ENCODE measurements around the gene C1orf116. TPM values are rescaled to one million over a fixed set of nuclear protein-coding genes. Genes with fewer than 3 reads are reported as not detected.

The C1orf116 gene
- 0.55 TPM for total RNA-seq

GRCh38 chr1:207032528-207033017 is at the start of gene C1orf116:
Gene C1orf116, minus strand, starts transcription at chr1:207032756. Its CDS starts 5,158 bp downstream, at chr1:207027598.
- DNase-seq (ENCODE audit: low spot score) = no peak
- ATAC-seq = peak; percentile 7

GRCh38 chr1:207081806-207082205 is 49.2 kb upstream of the C1orf116 start:
- DNase-seq (ENCODE audit: low spot score) = no peak
- ATAC-seq = no peak

DNA sequence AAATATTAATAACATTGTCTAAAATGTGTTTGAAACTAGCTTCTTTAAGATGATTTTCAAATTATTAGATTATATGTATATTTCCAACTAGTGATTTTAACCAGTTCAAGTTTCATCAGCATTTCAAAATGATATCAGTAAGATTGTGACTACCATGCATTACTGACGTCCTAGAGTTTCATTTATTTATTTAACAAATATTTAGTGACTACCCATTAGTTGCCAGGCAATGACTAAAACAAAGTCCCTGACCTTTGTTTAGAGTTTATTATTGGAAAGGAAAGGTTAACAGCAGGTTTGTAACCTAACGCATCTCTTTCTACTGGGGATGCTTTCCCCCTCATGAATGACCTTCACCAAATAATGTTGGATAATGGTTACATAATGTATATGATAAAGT is 48.5 kb upstream of the C1orf116 start:
- ATAC-seq (no peak), DNase-seq (ENCODE audit: low spot score) (no peak)

GRCh38 chr1:207079706-207080241 is 47.2 kb upstream of the C1orf116 start:
- DNase-seq (ENCODE audit: low spot score) (no peak), ATAC-seq (no peak)

DNA sequence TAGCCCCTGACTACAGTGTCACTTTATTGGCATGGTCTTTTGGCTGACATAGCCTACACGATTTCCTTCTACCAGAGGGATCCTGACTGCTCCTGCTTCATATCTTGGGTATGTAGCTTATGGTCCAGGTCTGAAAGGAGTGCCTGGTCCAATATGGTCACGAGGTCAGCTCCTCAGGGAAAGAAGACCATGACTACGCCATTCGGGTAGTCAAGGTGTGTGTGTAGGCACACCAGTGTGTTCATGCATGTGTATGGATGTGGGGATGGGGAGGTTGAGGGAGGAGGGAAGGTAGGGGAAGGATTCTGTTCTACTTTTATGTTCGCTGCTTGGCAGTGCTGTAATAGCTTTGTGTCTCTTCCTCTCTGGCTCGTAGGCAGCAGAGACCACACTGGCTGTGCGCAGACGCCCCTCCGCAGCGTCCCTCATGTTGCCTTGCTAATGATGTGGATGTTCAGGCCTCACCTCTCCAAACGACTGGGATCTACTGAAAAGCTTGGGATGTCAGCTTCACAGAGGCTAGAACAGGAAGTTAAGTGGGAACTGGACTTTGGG is 46.1 kb upstream of the C1orf116 start:
- DNase-seq (ENCODE audit: low spot score) (no peak), ATAC-seq (no peak)

- peak; percentile 98 for ATAC-seq
- DNase-seq (ENCODE audit: low spot score) = peak; percentile 72
Measured at GRCh38 chr1:207077470-207078377, 45.2 kb upstream of the C1orf116 start.

- no peak for ATAC-seq
- DNase-seq (ENCODE audit: low spot score) = no peak
Measured at GRCh38 chr1:207077012-207077411, 44.5 kb upstream of the C1orf116 start.

- ATAC-seq = no peak
Measured at GRCh38 chr1:207076181-207076955, 43.8 kb upstream of the C1orf116 start.

GRCh38 chr1:207073906-207074820 is 41.6 kb upstream of the C1orf116 start:
- no peak for ATAC-seq
- DNase-seq (ENCODE audit: low spot score) = no peak

More at GRCh38 chr1:207076181-207076955, 43.8 kb upstream of the C1orf116 start:
- DNase-seq (ENCODE audit: low spot score) = no peak

GRCh38 chr1:207072233-207072632 is 39.7 kb upstream of the C1orf116 start:
- no peak for DNase-seq (ENCODE audit: low spot score)
- no peak for ATAC-seq

DNA sequence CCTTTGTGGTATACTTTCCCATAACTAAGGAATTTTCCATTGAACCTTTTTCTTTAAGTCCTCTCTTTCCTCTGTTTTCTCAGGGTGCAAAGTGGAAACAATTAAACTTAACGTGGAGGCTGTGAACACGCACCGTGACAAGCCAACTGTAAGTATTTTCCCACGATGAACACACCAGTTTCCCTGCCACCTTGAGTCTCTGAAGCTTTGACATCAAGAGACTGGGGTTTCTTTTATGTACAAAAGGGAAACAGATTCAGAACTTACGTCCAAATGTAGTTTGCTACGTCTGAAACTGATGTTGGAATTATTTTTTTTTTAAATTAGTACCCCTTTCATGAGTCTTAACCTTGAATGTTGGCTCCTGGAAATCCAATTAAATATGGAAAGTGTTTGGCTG is 38.9 kb upstream of the C1orf116 start:
- ATAC-seq (no peak), DNase-seq (ENCODE audit: low spot score) (no peak)

- DNase-seq (ENCODE audit: low spot score) = no peak
Measured at GRCh38 chr1:207070811-207071210, 38.3 kb upstream of the C1orf116 start.

GRCh38 chr1:207069858-207070506 is 37.4 kb upstream of the C1orf116 start:
- no peak for ATAC-seq
- no peak for DNase-seq (ENCODE audit: low spot score)

More at GRCh38 chr1:207070811-207071210, 38.3 kb upstream of the C1orf116 start:
- no peak for ATAC-seq

- DNase-seq (ENCODE audit: low spot score) = no peak
- no peak for ATAC-seq
Measured at GRCh38 chr1:207069061-207069460, 36.5 kb upstream of the C1orf116 start.

- DNase-seq (ENCODE audit: low spot score) = no peak
- ATAC-seq = no peak
Measured at GRCh38 chr1:207067665-207068064, 35.1 kb upstream of the C1orf116 start.

GRCh38 chr1:207067185-207067584 is 34.6 kb upstream of the C1orf116 start:
- no peak for ATAC-seq
- no peak for DNase-seq (ENCODE audit: low spot score)

GRCh38 chr1:207064561-207064960 is 32.0 kb upstream of the C1orf116 start:
- DNase-seq (ENCODE audit: low spot score) = no peak
- ATAC-seq = no peak

DNA sequence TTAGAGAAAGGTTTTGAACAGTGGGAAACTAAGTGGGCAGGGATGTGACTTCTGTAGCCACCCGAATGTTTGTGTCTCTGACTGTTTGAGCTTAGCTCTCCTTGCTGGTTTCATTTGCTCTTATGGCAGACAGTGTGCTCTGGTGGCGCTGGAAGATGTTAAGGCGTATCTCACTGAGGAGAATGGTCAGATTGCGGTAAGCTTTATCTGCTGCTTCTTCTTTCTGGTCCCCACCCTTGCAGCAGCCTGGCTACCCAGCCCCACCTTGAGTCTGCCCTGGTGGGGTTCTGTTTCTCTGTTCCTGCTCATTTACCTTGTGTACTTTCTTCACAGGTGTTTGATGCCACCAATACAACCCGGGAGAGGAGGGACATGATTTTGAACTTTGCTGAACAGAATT is 30.5 kb upstream of the C1orf116 start:
- DNase-seq (ENCODE audit: low spot score) (no peak), ATAC-seq (no peak)

DNA sequence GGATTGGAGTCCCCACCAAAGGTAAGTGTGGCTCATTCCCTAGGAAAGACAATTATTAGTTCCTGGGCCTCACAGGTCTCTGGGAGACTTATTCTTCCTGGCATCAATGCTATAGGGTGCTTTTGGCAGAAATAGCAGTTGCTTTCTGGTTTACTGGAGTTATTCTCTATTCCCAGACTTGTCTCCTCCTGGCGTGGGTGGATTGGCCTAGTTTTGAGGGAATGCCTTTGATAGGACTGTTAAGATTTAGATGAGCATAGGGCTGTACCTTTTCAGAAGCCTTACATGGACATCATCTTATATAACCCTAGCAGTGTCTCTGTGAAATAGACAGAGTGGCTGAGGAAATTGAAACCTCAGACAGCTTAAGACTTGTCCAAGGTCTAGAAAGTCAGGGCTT is 29.5 kb upstream of the C1orf116 start:
- ATAC-seq = no peak
- no peak for DNase-seq (ENCODE audit: low spot score)
